Right kidney (tissue), 1 donor: ENCODE results near the gene CNNM3.

Experiments
- DNase-seq: peaks from one replicate; pipeline ENCODE4 v3.0.0-alpha.2; 2016

Gene CNNM3

DNA sequence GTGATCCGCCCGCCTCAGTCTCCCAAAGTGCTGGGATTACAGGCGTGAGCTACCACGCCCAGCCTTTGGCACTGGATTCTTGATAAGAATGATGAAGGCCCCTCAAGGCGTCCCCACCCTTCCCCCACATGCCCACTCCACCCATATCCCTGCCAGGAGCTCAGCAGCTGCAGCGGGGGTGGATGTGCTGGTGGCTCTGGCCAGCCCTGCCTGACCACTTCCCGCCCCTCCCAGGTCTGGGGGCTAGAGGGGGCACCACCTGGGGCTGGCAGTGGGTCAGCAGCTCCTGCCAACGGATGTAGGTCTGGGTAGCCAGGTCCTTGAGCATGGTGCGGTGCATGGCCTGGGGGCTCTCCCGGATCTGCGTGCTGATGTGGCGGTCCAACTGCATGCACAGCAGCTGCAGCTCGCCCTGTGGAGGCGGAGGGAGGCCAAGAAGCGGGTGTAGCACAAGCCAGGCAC, 61.6 kb downstream of the CNNM3 start:
- no peak for DNase-seq

DNA sequence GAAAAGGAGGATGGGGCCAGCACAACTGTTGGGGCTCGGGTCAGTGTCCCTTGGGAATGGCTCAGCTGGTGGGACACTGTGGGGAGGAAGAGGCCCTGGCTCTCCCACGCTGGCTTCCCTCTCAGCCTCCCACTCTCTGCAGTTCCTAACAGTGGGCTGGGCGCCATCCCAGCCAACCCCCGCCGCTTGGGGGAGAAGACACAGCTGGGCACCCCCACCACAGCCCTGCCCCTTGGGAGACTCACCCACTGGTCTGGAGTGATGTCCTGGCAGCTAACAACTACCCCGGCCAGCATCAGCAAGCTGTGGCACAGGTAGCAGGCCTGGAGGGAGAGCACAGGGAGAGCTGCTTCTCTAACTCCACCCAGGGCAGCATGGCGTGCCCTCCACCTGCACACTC, 62.1 kb downstream of the CNNM3 start:
- no peak for DNase-seq

DNA sequence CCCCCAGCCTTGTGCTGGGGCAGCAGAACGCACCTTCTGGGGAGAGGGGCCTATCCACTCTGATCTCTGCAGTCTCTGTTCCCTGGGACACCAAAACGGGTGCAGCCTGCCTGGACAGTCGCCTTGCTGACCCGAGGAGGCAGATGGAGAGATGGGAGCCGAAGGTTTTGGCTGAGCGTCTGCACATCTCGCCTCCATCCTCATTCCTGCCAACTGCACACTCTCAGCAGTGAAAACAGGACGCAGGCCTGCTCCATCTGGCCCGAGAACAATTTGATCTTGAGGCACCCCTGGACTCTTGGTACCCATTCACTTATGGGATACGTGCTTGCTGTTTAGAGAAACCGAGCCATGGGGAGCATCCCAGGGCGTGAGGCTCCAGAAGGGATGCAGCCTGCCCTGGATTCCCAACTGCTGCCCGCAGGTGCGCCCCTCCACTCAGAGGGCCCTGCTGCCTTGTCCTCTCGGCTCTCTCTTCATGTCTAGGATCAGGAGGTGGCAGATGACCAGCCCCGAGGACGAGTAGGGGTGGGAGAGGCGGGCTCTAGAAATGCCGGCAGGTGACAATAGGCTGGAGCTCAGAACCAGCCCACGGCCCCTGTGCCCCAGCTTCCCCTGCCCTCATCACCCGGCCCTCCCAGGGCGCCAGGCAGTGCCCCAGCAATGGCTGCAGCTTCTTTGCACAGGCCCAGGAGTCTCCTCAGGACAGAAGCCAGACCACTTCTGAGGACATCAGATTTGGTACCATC, 62.9 kb downstream of the CNNM3 start:
- DNase-seq: no peak

DNA sequence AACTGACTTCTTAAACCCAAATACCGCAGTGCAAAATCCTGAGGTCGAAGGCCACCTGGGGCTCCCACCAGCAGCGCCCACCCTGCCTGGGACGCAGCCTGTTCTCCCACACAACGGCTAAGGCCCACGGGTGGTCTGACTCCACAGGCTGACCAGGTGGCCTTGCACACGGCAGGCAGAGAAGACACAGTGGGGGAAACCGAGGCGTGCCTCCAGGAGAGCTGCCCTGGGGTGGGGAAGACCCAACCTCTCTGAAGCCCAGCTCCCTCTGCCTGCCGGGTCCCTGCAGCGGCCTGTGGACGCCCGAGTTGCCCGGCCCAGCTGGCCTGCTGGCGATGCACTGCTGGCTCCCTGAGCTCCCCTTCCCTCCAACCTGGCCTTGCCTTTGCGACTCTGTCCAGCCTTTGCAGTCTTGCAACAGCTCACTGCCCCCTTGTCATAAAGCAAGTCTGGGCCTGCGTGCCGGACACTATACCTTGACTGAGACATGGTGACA, 63.5 kb downstream of the CNNM3 start:
- DNase-seq: no peak

DNA sequence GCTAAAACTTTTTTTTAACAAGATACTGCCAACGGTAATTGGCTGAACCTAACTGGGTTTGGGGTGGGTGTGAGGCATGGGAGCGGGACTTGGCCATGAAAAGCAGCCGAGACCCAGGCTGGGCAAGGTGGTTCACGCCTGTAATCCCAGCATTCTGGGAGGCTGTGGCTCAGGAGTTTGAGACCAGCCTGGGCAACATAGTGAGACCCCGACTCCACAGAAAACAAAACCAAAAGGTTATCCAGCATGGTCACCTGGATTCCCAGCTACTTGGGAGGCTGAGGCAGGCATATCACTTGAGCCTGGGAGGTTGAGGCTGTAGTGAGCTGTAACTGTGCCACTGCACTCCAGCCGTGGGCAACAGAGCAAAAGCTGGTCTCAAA, 64.8 kb downstream of the CNNM3 start:
- DNase-seq: no peak

DNA sequence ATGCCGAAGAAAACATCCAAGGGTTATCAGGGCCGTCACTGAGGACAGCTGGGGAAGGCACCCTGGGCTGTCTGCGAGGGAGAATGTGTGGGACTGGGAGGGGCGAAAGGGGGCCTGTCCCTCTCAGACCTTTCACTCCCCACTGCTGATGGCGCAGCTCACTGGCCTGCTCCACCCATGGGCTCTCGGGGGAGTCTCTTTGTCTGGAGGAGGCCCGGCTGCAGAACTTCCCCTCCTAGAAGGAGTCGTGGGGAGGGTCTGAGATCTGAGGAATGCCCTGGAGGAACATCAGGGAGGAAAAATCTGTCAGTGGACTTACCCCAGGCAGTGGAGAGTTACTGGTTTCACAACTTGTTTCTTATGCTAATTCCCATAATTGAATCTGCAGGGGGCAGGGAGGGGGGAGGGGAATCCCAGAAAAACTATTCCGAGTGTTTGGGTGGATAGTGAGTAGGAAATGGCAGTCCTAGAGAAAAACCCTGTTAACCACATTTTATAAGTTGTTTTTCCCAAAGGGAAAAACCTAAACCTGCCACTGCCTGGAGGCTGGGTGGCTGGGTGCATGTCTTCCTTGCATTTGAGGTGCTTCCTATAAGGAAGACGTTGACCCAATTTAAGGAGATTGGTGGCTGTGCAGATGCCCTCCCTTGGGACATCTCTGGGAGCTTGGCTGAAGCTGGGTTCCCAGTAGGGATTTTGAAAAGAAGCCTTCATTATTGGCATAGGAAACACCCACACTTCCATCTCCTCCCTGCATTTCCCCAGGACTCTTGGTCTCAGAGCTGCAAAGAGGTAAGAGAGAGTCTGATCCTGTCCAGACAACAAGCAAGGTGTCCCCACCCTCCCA, 65.5 kb downstream of the CNNM3 start:
- no peak for DNase-seq

DNA sequence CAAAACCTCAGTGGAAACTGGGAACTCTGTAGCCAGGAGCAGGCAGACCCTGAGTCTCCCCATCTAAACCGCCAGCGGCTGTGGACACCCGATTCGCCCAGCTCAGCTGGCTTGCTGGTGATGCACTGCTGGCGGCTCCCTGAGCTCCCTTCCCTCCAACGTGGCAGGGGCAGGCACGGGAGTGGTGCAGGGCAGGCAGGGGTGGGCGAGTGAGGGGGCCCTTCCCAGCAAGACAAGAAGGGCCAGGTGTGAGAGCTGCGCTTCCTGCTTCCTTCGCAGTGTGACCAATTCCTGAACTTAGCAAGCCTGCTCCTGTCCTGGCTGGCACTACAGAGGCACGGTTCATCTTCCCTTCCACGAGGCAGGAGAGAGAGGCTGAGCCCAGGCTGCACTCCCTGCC, 66.2 kb downstream of the CNNM3 start:
- DNase-seq: no peak

DNA sequence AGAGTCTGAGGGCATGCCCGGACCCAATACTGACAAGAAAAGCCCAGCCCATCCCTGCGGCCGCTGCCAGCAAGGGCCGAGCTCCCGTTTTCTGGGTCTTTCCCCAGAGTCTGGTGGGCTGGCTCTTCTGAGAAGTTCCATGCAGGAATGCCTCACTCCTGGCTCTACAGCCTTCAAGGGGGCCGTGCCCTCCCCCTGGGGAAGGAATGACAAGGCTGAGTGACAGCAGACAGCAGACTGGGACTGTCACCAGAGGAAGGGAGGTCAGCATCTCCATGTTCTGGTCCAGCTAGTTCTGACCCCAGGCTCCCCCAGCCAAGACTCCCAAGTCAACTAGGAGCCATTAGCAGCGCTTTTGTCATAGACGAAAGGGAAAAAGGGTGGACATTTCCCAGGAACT, 66.8 kb downstream of the CNNM3 start:
- DNase-seq: no peak

DNA sequence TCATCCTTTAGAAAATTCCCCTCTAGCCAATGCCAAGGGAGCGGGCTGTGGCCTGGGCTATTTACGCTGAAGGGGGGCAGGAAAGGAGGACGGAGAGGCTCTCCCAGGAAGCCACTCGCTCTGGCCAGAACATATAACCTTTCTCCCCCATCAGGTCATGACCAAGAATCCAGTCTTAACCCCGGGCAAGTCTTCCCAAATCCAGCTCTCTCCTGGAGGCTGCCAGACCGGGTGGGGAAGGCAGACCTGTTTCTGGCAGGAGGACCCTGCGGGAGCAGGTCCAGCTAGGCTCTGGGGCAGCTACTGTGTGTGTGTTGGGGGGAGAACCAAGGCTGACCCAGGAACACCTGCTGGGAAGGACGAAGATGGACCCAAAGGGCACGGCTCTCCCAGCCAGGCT, 67.2 kb downstream of the CNNM3 start:
- DNase-seq: no peak
